ENCODE results near the gene COL4A4. TPM values are rescaled to one million over a fixed set of nuclear protein-coding genes. Genes with fewer than 3 reads are reported as not detected.
A peak's percentile ranks its signal among the peaks of the same experiment; 100 is the strongest.

Gene COL4A4
- total RNA-seq, 1 donor from 2014 or later, result 0.41 TPM

DNA sequence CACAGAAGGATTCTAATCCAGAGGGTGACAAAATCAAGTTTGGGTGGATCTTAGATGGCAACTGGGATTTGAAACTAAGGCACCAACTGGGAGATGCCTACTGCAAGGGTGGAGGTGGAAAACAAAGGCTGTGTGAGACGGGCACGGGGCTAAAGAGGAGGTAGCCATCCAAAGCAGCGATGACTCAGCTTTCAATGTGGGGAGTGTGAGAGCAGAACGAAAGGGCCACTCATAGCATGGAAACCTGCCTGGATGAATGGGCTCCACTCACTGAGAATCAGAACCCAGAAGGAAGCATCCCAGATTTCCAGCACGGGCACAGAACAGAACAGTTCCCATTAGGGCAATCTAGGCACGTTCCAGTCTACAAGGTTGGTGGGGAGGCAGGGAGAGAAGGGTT, 159.5 kb downstream of the COL4A4 start:
- TF ChIP-seq, protein P1, sequence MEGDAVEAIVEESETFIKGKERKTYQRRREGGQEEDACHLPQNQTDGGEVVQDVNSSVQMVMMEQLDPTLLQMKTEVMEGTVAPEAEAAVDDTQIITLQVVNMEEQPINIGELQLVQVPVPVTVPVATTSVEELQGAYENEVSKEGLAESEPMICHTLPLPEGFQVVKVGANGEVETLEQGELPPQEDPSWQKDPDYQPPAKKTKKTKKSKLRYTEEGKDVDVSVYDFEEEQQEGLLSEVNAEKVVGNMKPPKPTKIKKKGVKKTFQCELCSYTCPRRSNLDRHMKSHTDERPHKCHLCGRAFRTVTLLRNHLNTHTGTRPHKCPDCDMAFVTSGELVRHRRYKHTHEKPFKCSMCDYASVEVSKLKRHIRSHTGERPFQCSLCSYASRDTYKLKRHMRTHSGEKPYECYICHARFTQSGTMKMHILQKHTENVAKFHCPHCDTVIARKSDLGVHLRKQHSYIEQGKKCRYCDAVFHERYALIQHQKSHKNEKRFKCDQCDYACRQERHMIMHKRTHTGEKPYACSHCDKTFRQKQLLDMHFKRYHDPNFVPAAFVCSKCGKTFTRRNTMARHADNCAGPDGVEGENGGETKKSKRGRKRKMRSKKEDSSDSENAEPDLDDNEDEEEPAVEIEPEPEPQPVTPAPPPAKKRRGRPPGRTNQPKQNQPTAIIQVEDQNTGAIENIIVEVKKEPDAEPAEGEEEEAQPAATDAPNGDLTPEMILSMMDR (IDR thresholded peaks at IDR 0.05; ENCODE audit: unreplicated experiment), result no peak
- Mint-ChIP-seq H3K4me3 (ENCODE audit: low read depth) (no peak overlapping the region), H3K36me3 (ENCODE audit: insufficient read depth) (peaks cover 1% of the 10 kb centered on the region), H3K27me3 (no peaks in the 10 kb centered on the region), H3K27ac (no peak overlapping the region), H3K4me1 (ENCODE audit: low read depth) (no peaks in the 10 kb centered on the region), H3K9me3 (ENCODE audit: low read depth) (no peaks in the 10 kb centered on the region)
- DNase-seq (ENCODE audit: low spot score, unreplicated experiment), result no peak

DNA sequence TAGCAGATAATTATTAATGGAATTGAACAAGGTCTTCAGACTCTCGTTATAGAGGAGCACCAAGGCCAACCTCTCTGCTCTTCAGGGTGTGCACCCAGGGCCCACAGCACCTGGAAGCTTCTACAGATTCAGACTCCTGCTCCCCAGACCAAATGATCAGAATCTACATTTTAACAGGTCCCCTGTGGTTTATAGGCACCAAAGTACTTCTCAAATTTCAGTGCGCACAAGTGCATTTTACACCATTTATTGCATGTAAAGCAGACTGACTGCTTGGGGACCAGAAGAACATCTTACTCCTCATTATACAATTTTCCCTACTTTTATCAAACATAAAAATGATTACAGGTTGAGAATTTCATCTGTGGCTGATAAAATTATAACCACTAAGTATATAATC, 163.9 kb downstream of the COL4A4 start:
- no peak overlapping the region for H3K4me3 Mint-ChIP-seq (ENCODE audit: low read depth)
- H3K4me1 Mint-ChIP-seq (ENCODE audit: low read depth), result no peaks in the 10 kb centered on the region
- DNase-seq (ENCODE audit: low spot score, unreplicated experiment), result no peak
- no peaks in the 10 kb centered on the region for H3K9me3 Mint-ChIP-seq (ENCODE audit: low read depth)
- TF ChIP-seq, protein P1 (IDR thresholded peaks at IDR 0.05; ENCODE audit: unreplicated experiment), result no peak
- peaks cover 6% of the 10 kb centered on the region for H3K36me3 Mint-ChIP-seq (ENCODE audit: insufficient read depth)
- H3K27ac Mint-ChIP-seq, result no peak overlapping the region
- H3K27me3 Mint-ChIP-seq, result no peaks in the 10 kb centered on the region

DNA sequence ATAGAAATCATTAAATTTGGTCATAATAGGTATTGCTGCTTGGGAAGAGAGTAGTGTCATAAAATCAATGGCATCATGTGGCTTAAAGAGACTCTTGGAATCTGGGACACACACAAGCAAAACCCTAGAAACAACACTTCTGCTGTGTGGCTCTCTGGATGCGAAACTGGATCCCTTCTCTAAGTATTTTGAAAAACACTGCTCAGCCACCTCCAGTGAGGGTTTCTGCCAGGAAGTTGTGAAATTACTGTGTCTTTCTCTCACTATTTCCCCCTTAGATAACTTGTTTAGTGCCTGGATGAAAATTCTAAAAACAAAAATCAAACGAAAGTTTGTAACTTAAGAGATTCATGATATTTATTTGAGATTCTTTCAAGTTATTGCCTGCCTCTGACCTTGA, 164.3 kb downstream of the COL4A4 start:
- H3K9me3 Mint-ChIP-seq (ENCODE audit: low read depth), result no peaks in the 10 kb centered on the region
- H3K27ac Mint-ChIP-seq, result no peak overlapping the region
- DNase-seq (ENCODE audit: low spot score, unreplicated experiment), result no peak
- peaks cover 8% of the 10 kb centered on the region for H3K36me3 Mint-ChIP-seq (ENCODE audit: insufficient read depth)
- H3K27me3 Mint-ChIP-seq, result no peaks in the 10 kb centered on the region
- H3K4me1 Mint-ChIP-seq (ENCODE audit: low read depth), result no peaks in the 10 kb centered on the region
- TF ChIP-seq, protein P1 (IDR thresholded peaks at IDR 0.05; ENCODE audit: unreplicated experiment), result no peak
- no peak overlapping the region for H3K4me3 Mint-ChIP-seq (ENCODE audit: low read depth)

DNA sequence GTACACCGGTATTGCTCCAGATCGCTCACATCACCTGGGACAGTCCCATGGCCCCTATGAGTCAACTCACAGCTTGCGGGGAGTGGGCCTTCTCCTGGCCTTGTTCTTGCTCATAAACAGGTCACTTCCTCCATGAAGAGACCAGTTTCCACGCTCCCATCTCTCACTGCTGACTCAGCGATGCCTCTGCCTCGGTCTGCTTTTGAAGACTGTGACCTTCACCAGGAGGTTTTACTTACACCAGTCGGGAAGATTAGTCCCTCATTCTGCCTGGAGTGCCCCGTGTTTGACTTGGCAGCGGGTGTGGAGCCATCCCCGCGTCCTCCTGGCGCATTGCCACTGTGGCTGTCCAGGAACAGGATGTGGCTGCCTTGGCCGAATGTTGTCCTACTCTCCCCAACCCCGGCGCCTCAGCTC, 168.4 kb downstream of the COL4A4 start:
- Mint-ChIP-seq H3K9me3 (ENCODE audit: low read depth) (no peaks in the 10 kb centered on the region), H3K4me1 (ENCODE audit: low read depth) (no peaks in the 10 kb centered on the region), H3K36me3 (ENCODE audit: insufficient read depth) (peaks cover 8% of the 10 kb centered on the region), H3K4me3 (ENCODE audit: low read depth) (no peak overlapping the region), H3K27me3 (no peaks in the 10 kb centered on the region), H3K27ac (no peak overlapping the region)
- TF ChIP-seq, protein P1 (IDR thresholded peaks at IDR 0.05; ENCODE audit: unreplicated experiment), result no peak
- DNase-seq (ENCODE audit: low spot score, unreplicated experiment), result no peak

DNA sequence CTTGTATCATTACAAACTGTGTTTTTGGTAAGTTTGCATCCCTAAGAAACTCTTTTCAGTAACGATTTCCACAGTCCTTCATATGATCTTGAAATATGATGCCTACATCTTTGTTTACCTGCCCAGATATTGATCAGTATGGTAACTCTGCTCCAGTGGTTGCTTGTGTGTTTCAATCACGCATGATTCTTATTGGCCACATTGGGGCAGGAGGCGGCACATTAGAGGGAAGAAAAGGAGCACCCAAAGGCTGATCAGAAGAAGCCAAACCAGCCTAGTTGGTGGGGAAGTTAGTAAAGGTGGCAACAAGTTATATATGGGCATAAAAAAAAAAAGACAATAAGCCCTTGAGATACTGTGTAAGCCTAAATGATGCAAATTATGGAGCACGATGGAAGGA, 169.2 kb downstream of the COL4A4 start:
- H3K4me3 Mint-ChIP-seq (ENCODE audit: low read depth), result no peak overlapping the region
- H3K9me3 Mint-ChIP-seq (ENCODE audit: low read depth), result no peaks in the 10 kb centered on the region
- no peaks in the 10 kb centered on the region for H3K27me3 Mint-ChIP-seq
- H3K36me3 Mint-ChIP-seq (ENCODE audit: insufficient read depth), result peaks cover 7% of the 10 kb centered on the region
- TF ChIP-seq, protein P1 (IDR thresholded peaks at IDR 0.05; ENCODE audit: unreplicated experiment), result peak; percentile 30
- no peak for DNase-seq (ENCODE audit: low spot score, unreplicated experiment)
- no peak overlapping the region for H3K27ac Mint-ChIP-seq
- no peaks in the 10 kb centered on the region for H3K4me1 Mint-ChIP-seq (ENCODE audit: low read depth)
